Ovary (tissue), 9 donors: Measurements from ENCODE around the gene LARGE1. TPM values are rescaled to one million over a fixed set of nuclear protein-coding genes. Genes with fewer than 3 reads are reported as not detected.

Experiments used
- DNase-seq, 5 donors: peaks; one replicate each; pipeline ENCODE4 v3.0.0-alpha.2; 2019 to 2020
- H3K27ac ChIP-seq, 2 donors: fragments of 200-600 bp; one replicate each; pipeline versions ENCODE4 v1.5.1 to v1.8.0; 2019 to 2022
- H3K27me3 ChIP-seq: fragments of 200-600 bp; one replicate; pipeline ENCODE4 v1.8.0; 2022
- H3K36me3 ChIP-seq: fragments of 200-600 bp; sonication (generic); one replicate; pipeline ENCODE4 v1.5.1; 2019
- H3K4me1 ChIP-seq: one replicate; pipeline ENCODE4 v1.8.1; 2013; ENCODE audit warnings: mild to moderate bottlenecking, moderate library complexity; ENCODE audit not compliant: insufficient read depth
- H3K4me3 ChIP-seq: fragments of 200-600 bp; sonication (generic); one replicate; pipeline ENCODE4 v1.5.1; 2017
- H3K9me3 ChIP-seq, 2 donors: fragments of 200-600 bp in 1 of 2; sonication (generic) in 1 of 2; one replicate each; pipeline versions ENCODE4 v1.5.1 to v1.8.1; 2013 to 2019; ENCODE audit warnings: mild to moderate bottlenecking in 1 of 2, moderate library complexity in 1 of 2
- EP300 ChIP-seq: sonication (generic); formaldehyde crosslinking; IDR thresholded peaks from one replicate; pipeline ENCODE4 v1.6.1; 2017; ENCODE audit warnings: antibody characterized with exemption
- POLR2A ChIP-seq: fragments of 450-650 bp; IDR thresholded peaks from one replicate; pipeline ENCODE4 v1.6.1; 2017; ENCODE audit warnings: antibody characterized with exemption, mild to moderate bottlenecking, moderate library complexity
- WGBS, 3 donors: extraction: QIAGEN DNeasy Blood & Tissue Kit in 1 of 3; methylation state at CpG; one replicate each; pipeline versions ENCODE4 v1.1.5 to v1.1.7; 2013 to 2017; 5-methylcytosine and 5-hydroxymethylcytosine counted together
- intact Hi-C, 4 donors: fragments of 100-400 bp; cut with DNase I; formaldehyde crosslinking; loops; one replicate each; pipeline versions ENCODE4 v1.11.0 to v1.15.1; 2022 to 2023
- polyA plus RNA-seq, 2 donors: library from polyadenylated mRNA; stranded (reverse); fragments of 200-250 nt in 1 of 2; fragments of 350-450 nt in 1 of 2; fragmentation: Illumina TruSeq in 1 of 2; extraction: RNeasy Lipid Tissue Mini Kit (QIAGEN cat#74804) in 1 of 2; gene quantifications; one replicate each; pipeline ENCODE4 v1.2.3, GENCODE V29; 2013 to 2014
- total RNA-seq, 7 donors: library from RNA; depleted of rRNA in 2 of 7; stranded (reverse); fragments of >200 nt in 2 of 7; fragmentation: NEBNext Ultra II Directional in 3 of 7; extraction: Animal tissue kit (Norgen Biotek cat#: 25700) in 3 of 7; gene quantifications; one replicate each; pipeline versions ENCODE4 v1.1.0 to v1.2.4, GENCODE V29; 2016 to 2023
- TF ChIP-seq, protein P1 (sequence below), 3 donors: fragments of 450-650 bp in 2 of 3; fragments of 200-600 bp in 1 of 3; IDR thresholded peaks; one replicate each; pipeline versions ENCODE4 v1.5.1 to v1.8.0; 2016 to 2022; ENCODE audit warnings: antibody characterized with exemption in 3 of 3, mild to moderate bottlenecking in 1 of 3
- donor health status: DM: no; HTN: no; CAD: no; lungs with moderate emphysema.
- donor health status: DM: no; HTN: no; CAD: no.
- donor health status: Bipolar disorder and iron deficiency.
- donor health status: DM: yes; HTN: yes; CAD: no.
- donor health status: DM: no; HTN: no; CAD: no.
- donor health status: DM: yes; HTN: yes; CAD: no.

The LARGE1 gene
- total and polyA plus RNA-seq, 9 donors: 13.4 to 67.6 (median 36.8) TPM

GRCh38 chr22:33735978-33736377, 184.3 kb downstream of the LARGE1 start:
- no peaks in the 10 kb centered on the region for H3K4me1 ChIP-seq
- H3K27me3 ChIP-seq: no peaks in the 10 kb centered on the region
- intact Hi-C loops: no loop called here
- H3K27ac ChIP-seq: no peak overlapping the region
- no peak for TF ChIP-seq EP300
- TF ChIP-seq POLR2A: no peak
- TF ChIP-seq, protein P1, sequence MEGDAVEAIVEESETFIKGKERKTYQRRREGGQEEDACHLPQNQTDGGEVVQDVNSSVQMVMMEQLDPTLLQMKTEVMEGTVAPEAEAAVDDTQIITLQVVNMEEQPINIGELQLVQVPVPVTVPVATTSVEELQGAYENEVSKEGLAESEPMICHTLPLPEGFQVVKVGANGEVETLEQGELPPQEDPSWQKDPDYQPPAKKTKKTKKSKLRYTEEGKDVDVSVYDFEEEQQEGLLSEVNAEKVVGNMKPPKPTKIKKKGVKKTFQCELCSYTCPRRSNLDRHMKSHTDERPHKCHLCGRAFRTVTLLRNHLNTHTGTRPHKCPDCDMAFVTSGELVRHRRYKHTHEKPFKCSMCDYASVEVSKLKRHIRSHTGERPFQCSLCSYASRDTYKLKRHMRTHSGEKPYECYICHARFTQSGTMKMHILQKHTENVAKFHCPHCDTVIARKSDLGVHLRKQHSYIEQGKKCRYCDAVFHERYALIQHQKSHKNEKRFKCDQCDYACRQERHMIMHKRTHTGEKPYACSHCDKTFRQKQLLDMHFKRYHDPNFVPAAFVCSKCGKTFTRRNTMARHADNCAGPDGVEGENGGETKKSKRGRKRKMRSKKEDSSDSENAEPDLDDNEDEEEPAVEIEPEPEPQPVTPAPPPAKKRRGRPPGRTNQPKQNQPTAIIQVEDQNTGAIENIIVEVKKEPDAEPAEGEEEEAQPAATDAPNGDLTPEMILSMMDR (IDR thresholded peaks at IDR 0.05): no peak
- no peaks in the 10 kb centered on the region for H3K9me3 ChIP-seq
- H3K36me3 ChIP-seq: no peaks in the 10 kb centered on the region
- no peak overlapping the region for H3K4me3 ChIP-seq
- no peak for DNase-seq
- WGBS, 3 donors: 96 to 99% (median 97%) methylated on average over 4 of the region's 4 CpGs

GRCh38 chr22:33728847-33729246, 191.4 kb downstream of the LARGE1 start:
- H3K36me3 ChIP-seq: no peaks in the 10 kb centered on the region
- H3K27me3 ChIP-seq: no peaks in the 10 kb centered on the region
- no peak overlapping the region for H3K4me3 ChIP-seq
- no peaks in the 10 kb centered on the region for H3K9me3 ChIP-seq
- H3K27ac ChIP-seq: no peak overlapping the region
- DNase-seq: no peak
- H3K4me1 ChIP-seq: peaks cover 2% of the 10 kb centered on the region
- intact Hi-C loops: no loop called here
- WGBS, 3 donors: 70 to 93% (median 87%) methylated on average over 2 of the region's 2 CpGs
- no peak for TF ChIP-seq POLR2A
- TF ChIP-seq EP300: no peak
- TF ChIP-seq, protein P1 (IDR thresholded peaks at IDR 0.05): no peak

DNA sequence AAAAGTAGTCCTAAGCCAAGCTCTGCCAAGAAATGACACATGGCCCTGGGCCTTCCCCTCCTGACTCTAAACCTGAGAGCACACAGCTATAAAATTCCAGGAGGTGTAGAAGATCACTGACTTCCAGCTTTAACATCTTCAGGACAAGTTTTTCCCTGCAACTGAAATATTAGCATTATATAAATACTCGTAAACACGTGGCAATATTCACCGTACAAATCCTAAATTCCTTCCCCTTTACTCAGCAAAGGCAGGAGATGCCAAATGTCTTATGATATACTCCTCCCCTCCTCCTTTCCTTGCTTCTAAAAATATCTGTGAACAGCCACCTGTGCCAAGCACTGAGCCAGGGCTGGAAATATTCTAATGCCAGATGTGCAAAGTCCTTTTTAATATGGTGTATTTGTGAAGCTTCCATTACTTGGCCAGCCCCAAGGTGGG, 194.0 kb downstream of the LARGE1 start:
- no peaks in the 10 kb centered on the region for H3K9me3 ChIP-seq
- no peaks in the 10 kb centered on the region for H3K36me3 ChIP-seq
- WGBS, 3 donors: 13 to 15% (median 15%) methylated on average over 3 of the region's 3 CpGs
- DNase-seq: no peak
- intact Hi-C loops: no loop called here
- no peak overlapping the region for H3K4me3 ChIP-seq
- peaks cover 2% of the 10 kb centered on the region for H3K4me1 ChIP-seq
- H3K27me3 ChIP-seq: no peaks in the 10 kb centered on the region
- TF ChIP-seq POLR2A: no peak
- TF ChIP-seq EP300: no peak
- TF ChIP-seq, protein P1 (IDR thresholded peaks at IDR 0.05): no peak
- H3K27ac ChIP-seq: no peak overlapping the region

DNA sequence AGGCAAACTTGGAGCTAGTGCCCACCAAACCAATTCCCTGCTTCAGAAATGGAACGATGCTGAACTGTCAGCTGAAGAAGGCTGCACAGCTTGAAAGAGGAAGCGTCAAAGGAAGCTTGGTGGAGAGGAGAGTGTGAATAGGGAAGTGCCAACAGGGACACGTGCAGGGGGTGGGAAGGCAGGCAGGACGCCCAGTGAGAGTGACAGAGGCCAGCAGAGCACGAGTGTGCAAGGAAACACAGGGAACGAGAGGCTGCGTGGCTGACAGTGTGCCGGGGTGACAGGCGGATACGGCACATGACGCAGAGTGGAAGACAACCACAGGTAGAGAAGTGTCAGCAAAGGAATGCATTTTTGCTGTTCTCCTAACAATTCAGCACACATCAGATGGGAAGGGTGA, 196.4 kb downstream of the LARGE1 start:
- peaks cover 2% of the 10 kb centered on the region for H3K4me1 ChIP-seq
- TF ChIP-seq EP300 (no peak), POLR2A (no peak)
- TF ChIP-seq, protein P1 (IDR thresholded peaks at IDR 0.05): no peak
- H3K36me3 ChIP-seq: no peaks in the 10 kb centered on the region
- H3K27ac ChIP-seq: no peak overlapping the region
- H3K4me3 ChIP-seq: no peak overlapping the region
- DNase-seq: no peak
- 88 to 91% (median 88%) methylated on average over 11 of the region's 11 CpGs for WGBS, 3 donors
- intact Hi-C loops: no loop called here
- H3K27me3 ChIP-seq: no peaks in the 10 kb centered on the region
- H3K9me3 ChIP-seq: no peaks in the 10 kb centered on the region
